ENCODE measurements around the gene SYNJ2.

SYNJ2 gene

DNA sequence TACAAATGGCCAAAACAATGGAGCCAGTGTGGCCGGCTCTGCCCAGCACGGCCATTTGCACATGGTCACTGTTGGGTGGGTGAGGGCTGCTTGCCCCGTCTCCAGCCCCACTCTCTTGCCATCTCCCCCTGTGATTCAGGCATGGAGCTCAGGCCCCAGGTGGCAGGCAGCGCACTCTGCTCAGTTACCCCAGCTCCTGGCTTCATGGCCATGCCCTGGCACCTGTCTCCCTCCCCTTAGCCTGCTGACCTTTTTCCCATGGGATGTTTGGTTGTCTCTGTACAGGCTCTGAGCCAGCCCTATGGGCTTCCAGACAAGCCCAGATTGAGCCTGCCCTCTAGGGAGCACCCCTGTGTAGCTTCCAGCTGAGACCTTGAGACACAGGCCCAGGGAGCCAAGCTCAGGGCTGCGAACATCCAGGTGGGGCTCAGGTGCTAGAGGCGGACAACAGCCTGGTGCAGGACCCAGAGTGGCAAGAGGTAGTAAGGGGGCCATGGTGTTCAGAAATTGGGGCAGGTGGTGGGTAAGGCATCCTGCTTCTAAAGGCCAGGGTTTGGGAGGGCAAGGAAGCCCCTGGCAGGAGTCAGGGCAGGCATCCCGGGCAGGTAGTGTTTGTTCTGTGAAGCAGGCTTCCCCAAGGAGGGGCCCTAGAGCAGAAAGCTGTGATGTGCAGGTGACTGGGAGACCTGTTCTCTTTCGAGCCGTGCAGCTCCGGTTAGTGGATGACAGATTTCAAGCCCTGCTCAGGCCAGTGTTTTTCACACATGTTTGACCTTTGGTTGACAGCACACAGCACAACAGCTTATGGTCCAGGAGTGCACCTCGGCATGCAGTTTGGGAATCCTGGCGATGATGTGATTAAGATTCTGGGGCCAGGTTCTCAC, 17.7 kb downstream of the SYNJ2 start:
- DNase-seq = no peak

- DNase-seq = no peak
These were observed 19.1 kb downstream of the SYNJ2 start for GRCh38 chr6:158000530-158001307.

GRCh38 chr6:158002249-158002950, 20.7 kb downstream of the SYNJ2 start:
- no peak for DNase-seq

GRCh38 chr6:158002951-158003853, 21.5 kb downstream of the SYNJ2 start:
- peak; percentile 81 for DNase-seq

DNA sequence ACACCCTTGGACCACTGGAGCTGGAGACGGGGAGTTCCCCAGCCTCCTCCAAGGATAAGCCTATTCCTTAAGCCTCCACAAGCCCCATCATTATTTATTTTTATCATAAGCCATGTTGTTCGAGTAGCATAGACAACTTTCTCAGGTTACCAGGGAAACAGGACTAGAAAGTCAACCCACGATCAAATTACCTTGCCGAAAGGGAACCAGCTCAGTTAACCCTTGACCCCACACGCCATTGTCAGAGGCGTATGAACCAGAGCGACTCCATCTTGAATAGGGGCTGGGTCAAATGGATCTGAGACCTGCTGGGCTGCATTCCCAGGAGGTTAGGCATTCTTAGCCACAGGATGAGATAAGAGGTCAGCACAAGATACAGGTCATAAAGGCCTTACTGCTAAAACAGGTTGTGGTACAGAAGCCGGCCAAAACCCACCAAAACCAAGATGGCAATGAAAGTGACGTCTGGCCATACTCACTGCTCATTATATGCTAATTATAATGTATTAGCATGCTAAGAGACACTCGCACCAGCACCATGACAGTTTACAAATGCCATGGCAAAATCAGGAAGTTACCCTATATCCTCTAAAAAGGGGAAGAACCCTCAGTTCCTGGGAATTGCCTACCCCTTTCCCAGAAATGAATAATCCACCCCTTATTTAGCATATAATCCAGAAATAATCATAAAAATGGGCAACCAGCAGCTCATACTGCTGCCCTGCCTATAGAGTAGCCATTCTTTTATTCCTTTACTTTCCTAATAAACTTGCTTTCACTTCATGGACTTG, 22.4 kb downstream of the SYNJ2 start:
- no peak for DNase-seq

- DNase-seq = no peak
These were observed 23.0 kb downstream of the SYNJ2 start for GRCh38 chr6:158004701-158005095.

GRCh38 chr6:158005626-158006180, 24.0 kb downstream of the SYNJ2 start:
- DNase-seq = no peak

GRCh38 chr6:158006331-158006730, 24.7 kb downstream of the SYNJ2 start:
- DNase-seq = no peak

GRCh38 chr6:158006821-158007570, 25.3 kb downstream of the SYNJ2 start:
- DNase-seq = no peak

- DNase-seq = no peak
These were observed 27.1 kb downstream of the SYNJ2 start for GRCh38 chr6:158008864-158009113.

DNA sequence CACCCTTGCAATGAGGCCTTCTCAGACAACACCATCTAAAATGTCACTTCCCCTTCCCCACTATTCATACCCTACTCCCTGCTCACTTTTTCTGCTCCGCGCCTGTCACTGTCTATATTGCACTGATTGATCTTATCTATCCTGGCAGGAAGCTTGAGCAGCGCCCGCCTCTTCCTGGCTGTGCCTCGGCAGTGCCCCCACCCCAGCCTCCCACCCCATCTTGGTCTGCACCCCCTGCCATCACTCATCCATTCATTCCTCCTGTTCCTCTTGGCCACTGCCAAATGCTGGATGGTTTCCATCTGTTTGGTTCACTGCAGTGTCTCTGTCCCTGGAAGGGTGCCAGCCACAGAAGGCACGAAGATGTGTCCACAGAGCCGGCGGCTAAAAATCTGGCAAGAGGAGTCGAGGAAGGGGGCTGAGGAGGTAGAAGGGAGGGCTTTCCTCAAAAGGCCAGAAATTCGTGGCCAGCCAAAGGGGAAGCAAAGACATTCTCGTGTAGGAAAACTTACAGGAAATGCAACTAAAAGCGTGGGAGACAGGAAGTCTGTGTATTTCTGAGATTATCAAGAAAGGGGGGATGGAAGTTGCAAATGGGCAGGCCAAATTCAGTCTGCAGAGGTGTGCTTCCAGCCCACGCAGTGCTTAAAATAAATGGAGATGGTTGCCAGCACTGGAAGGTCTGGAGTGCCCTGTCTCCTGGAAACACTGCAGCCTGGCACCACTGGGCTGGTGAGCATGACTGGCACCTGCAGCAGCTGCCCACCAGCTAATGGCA, 27.6 kb downstream of the SYNJ2 start:
- peak; percentile 89 for DNase-seq

- DNase-seq = no peak
These were observed 28.4 kb downstream of the SYNJ2 start for GRCh38 chr6:158009935-158010585.

GRCh38 chr6:158010591-158011477, 29.2 kb downstream of the SYNJ2 start:
- DNase-seq = no peak

DNA sequence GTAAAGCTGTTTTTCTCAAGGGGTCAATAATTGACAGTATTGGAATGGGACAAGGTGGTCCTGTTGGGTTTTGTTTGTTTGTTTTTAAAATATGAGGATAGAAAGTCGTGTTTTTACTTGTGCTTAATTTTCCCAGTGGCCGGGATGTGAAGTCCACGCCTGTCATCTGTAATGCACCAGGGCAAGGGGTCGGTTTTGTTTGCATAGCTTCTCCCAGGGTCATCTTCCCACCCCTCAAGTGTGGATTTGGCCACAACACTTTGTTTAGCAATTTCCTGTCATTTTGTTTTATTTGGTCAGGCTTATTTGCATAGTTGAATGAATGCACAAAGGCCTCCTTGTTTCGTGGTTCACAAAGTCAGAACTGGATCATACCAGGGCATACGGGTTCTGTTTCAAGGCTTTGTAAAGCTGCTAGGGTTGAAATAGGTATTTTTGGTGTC, 29.8 kb downstream of the SYNJ2 start:
- no peak for DNase-seq

- DNase-seq = no peak
These were observed 30.4 kb downstream of the SYNJ2 start for GRCh38 chr6:158011980-158012566.

DNA sequence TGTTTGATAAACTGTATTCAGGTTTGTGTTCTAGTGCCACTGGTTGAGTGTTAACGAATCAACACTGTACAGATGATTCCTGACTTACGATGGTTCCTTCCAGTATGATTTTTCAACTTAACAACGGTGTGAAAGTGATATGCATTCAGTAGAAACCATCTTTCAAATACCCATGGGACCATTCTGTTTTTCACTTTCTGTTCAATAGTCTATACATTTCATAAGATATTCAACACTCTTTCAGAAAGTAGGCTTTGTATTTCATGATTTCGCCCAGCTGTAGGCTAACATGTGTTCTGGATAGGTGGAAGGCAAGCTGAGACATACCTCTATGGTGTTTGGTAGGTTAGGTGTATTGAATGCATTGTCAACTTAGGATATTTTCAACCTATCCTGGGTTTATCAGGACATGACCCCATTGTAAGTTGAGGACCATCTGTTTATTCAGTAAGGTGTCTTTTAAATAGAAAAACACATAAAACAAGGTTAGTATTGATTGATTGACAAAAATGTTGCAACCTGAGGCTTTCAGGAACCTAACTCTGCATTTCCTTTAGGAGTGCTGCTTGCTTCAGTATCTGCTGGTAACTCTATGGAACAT, 32.3 kb downstream of the SYNJ2 start:
- DNase-seq = no peak

- DNase-seq = peak; percentile 41
These were observed 33.0 kb downstream of the SYNJ2 start for GRCh38 chr6:158014505-158015187.
